Measurements from ENCODE around the gene AKT3.
A peak's percentile ranks its signal among the peaks of the same experiment; 100 is the strongest.

AKT3 gene

GRCh38 chr1:243730487-243731150 is 119.4 kb downstream of the AKT3 start:
- no peak for DNase-seq

- DNase-seq: no peak
These were observed 120.1 kb downstream of the AKT3 start for GRCh38 chr1:243729956-243730355.

- DNase-seq: no peak
These were observed 122.4 kb downstream of the AKT3 start for GRCh38 chr1:243727503-243728203.

- DNase-seq: no peak
These were observed 123.1 kb downstream of the AKT3 start for GRCh38 chr1:243726806-243727502.

- no peak for DNase-seq
These were observed 124.2 kb downstream of the AKT3 start for GRCh38 chr1:243725846-243726245.

- DNase-seq: no peak
These were observed 125.0 kb downstream of the AKT3 start for GRCh38 chr1:243725075-243725474.

GRCh38 chr1:243723458-243724043 is 126.5 kb downstream of the AKT3 start:
- DNase-seq: no peak

GRCh38 chr1:243723050-243723449 is 127.0 kb downstream of the AKT3 start:
- peak; percentile 20 for DNase-seq

- DNase-seq: no peak
These were observed 130.6 kb downstream of the AKT3 start for GRCh38 chr1:243719476-243719875.

- no peak for DNase-seq
These were observed 131.2 kb downstream of the AKT3 start for GRCh38 chr1:243718893-243719292.

- no peak for DNase-seq
These were observed 132.0 kb downstream of the AKT3 start for GRCh38 chr1:243718022-243718421.

GRCh38 chr1:243716906-243717305 is 133.1 kb downstream of the AKT3 start:
- no peak for DNase-seq

GRCh38 chr1:243715285-243715684 is 134.8 kb downstream of the AKT3 start:
- DNase-seq: no peak

GRCh38 chr1:243713470-243714186 is 136.4 kb downstream of the AKT3 start:
- peak; percentile 97 for DNase-seq

GRCh38 chr1:243712941-243713340 is 137.1 kb downstream of the AKT3 start:
- peak; percentile 90 for DNase-seq

- DNase-seq: no peak
These were observed 137.8 kb downstream of the AKT3 start for GRCh38 chr1:243712242-243712641.

GRCh38 chr1:243710467-243710866 is 139.6 kb downstream of the AKT3 start:
- DNase-seq: no peak

GRCh38 chr1:243708210-243708609 is 141.8 kb downstream of the AKT3 start:
- DNase-seq: peak; percentile 18

- DNase-seq: no peak
These were observed 143.5 kb downstream of the AKT3 start for GRCh38 chr1:243706563-243706962.

- DNase-seq: no peak
These were observed 144.5 kb downstream of the AKT3 start for GRCh38 chr1:243705585-243705984.

- DNase-seq: no peak
These were observed 148.2 kb downstream of the AKT3 start for GRCh38 chr1:243701872-243702271.

GRCh38 chr1:243693800-243694199 is 156.2 kb downstream of the AKT3 start:
- DNase-seq: no peak

GRCh38 chr1:243686159-243686558 is 163.9 kb downstream of the AKT3 start:
- no peak for DNase-seq
